Prostate gland (tissue), 2 donors: ENCODE measurements around the gene NMUR1.

Source experiments
- POLR2A ChIP-seq: fragments of 450-650 bp; IDR thresholded peaks from one replicate; pipeline ENCODE4 v1.6.1; 2016; ENCODE audit warnings: antibody characterized with exemption, mild to moderate bottlenecking
- TF ChIP-seq, protein P1 (sequence below), 4 experiments: fragments of 200-600 bp in 2 of 4; fragments of 450-650 bp in 2 of 4; sonication (generic) in 2 of 4; IDR thresholded peaks; 1 replicate in 3 of 4; 2 replicates in 1 of 4; pipeline ENCODE4 v1.5.1; 2016 to 2019; ENCODE audit warnings: antibody characterized with exemption in 4 of 4, mild to moderate bottlenecking in 2 of 4, moderate library complexity in 2 of 4

DNA sequence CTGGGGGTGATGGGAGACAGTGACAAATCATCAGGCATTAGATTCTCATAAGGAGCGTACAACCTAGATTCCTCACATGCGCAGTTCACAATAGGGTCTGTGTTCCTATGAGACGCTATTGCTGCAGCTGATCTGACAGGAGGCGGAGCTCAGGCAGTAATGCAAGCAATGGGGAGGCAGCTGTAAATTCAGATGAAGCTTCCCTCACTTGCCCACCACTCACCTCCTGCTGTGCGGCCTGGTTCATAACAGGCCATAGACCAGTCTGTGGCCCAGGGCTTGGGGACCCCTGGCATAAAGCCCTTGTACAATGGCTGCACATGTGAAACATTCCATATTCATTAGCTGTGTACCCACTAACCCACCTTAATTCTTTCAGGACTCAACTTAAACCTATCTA, 18.0 kb downstream of the NMUR1 start:
- TF ChIP-seq, protein P1, sequence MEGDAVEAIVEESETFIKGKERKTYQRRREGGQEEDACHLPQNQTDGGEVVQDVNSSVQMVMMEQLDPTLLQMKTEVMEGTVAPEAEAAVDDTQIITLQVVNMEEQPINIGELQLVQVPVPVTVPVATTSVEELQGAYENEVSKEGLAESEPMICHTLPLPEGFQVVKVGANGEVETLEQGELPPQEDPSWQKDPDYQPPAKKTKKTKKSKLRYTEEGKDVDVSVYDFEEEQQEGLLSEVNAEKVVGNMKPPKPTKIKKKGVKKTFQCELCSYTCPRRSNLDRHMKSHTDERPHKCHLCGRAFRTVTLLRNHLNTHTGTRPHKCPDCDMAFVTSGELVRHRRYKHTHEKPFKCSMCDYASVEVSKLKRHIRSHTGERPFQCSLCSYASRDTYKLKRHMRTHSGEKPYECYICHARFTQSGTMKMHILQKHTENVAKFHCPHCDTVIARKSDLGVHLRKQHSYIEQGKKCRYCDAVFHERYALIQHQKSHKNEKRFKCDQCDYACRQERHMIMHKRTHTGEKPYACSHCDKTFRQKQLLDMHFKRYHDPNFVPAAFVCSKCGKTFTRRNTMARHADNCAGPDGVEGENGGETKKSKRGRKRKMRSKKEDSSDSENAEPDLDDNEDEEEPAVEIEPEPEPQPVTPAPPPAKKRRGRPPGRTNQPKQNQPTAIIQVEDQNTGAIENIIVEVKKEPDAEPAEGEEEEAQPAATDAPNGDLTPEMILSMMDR (IDR thresholded peaks at IDR 0.05) = no peak
- no peak for TF ChIP-seq POLR2A
